ENCODE measurements around the gene DDX54. TPM values are rescaled to one million over a fixed set of nuclear protein-coding genes. Genes with fewer than 3 reads are reported as not detected.

Gene DDX54
- total RNA-seq, 5 donors from 2014 or later (not counting 1 experiment from before 2014, with no cell fraction given) = 86.1 to 100.0 (median 88.0) TPM

GRCh38 chr12:113137861-113138783 is 47.2 kb downstream of the DDX54 start:
- POLR2A ChIA-PET = no interaction called here
- Histone ChIP-seq H3K27ac (ENCODE audit: low read length) (no peak overlapping the region), H3K4me1 (ENCODE audit: control insufficient read depth in 1 of 2, extremely low read depth in 1 of 2, insufficient read depth in 2 of 2, low read length in 2 of 2) (peaks cover 5 to 22% of the 10 kb centered on the region in 2 experiments), H3K4me3 (ENCODE audit: control insufficient read depth in 1 of 2, extremely low read depth in 1 of 2, low read length in 1 of 2) (no peak overlapping the region), H3K27me3 (replicated peaks in 1 of 2; ENCODE audit: control insufficient read depth in 2 of 2, extremely low read depth in 1 of 2, insufficient read depth in 2 of 2, low read length in 1 of 2) (peaks cover 0 to 36% of the 10 kb centered on the region in 2 experiments), H3K9me3 (no peaks in the 10 kb centered on the region), H3K36me3 (ENCODE audit: control insufficient read depth in 2 of 2, extremely low read depth in 1 of 2, insufficient read depth in 1 of 2, low read length in 1 of 2) (no peaks in the 10 kb centered on the region)
- CTCF ChIA-PET = interaction anchor here (0.5 to 1.0 kb wide), 5 partner anchors 13 to 132 kb away, joined by 3 to 5 read pairs (median 4); no protein-coding TSS in a partner anchor
- peaks cover 14 to 19% (median 19%) of the 10 kb centered on the region in 3 donors for H3K4me1 Mint-ChIP-seq
- 88% methylated on average over 7 of the region's 12 CpGs for WGBS (ENCODE audit: insufficient coverage)
- H3K27ac Mint-ChIP-seq = no peak overlapping the region
- peaks cover 0 to 9% of the 10 kb centered on the region in 2 donors for H3K27me3 Mint-ChIP-seq
- H3K9me3 Mint-ChIP-seq = no peaks in the 10 kb centered on the region
- ATAC-seq (replicated peaks in 1 of 4) = no peak
- no peak overlapping the region for H3K4me3 Mint-ChIP-seq
- H3K36me3 Mint-ChIP-seq = no peaks in the 10 kb centered on the region
- no peak for DNase-seq

- Histone ChIP-seq H3K9me3 (no peaks in the 10 kb centered on the region), H3K4me3 (ENCODE audit: control insufficient read depth in 1 of 2, extremely low read depth in 1 of 2, low read length in 1 of 2) (no peak overlapping the region), H3K27me3 (replicated peaks in 1 of 2; ENCODE audit: control insufficient read depth in 2 of 2, extremely low read depth in 1 of 2, insufficient read depth in 2 of 2, low read length in 1 of 2) (peaks cover 0 to 30% of the 10 kb centered on the region in 2 experiments), H3K27ac (ENCODE audit: low read length) (no peak overlapping the region), H3K4me1 (ENCODE audit: control insufficient read depth in 1 of 2, extremely low read depth in 1 of 2, insufficient read depth in 2 of 2, low read length in 2 of 2) (peaks cover 5 to 22% of the 10 kb centered on the region in 2 experiments), H3K36me3 (ENCODE audit: control insufficient read depth in 2 of 2, extremely low read depth in 1 of 2, insufficient read depth in 1 of 2, low read length in 1 of 2) (no peaks in the 10 kb centered on the region)
- Mint-ChIP-seq H3K27me3 (peaks cover 0 to 9% of the 10 kb centered on the region in 2 donors), H3K9me3 (no peaks in the 10 kb centered on the region), H3K4me3 (peak overlapping the region in 1 of 3 donors; percentile 87), H3K36me3 (no peaks in the 10 kb centered on the region), H3K4me1 (peaks cover 14 to 19% (median 19%) of the 10 kb centered on the region in 3 donors), H3K27ac (no peak overlapping the region)
- ATAC-seq (replicated peaks in 1 of 4) (no peak), DNase-seq (no peak)
- ChIA-PET CTCF (interaction anchor here (0.5 to 0.7 kb wide), 3 partner anchors 14 to 133 kb away, joined by 3 to 5 read pairs (median 4); no protein-coding TSS in a partner anchor), POLR2A (no interaction called here)
- 98% methylated on average over 5 of the region's 6 CpGs for WGBS (ENCODE audit: insufficient coverage)
Observed at GRCh38 chr12:113136990-113137511, 48.2 kb downstream of the DDX54 start.

- no peak overlapping the region for H3K27ac Mint-ChIP-seq
- no peaks in the 10 kb centered on the region for H3K9me3 Mint-ChIP-seq
- no peak overlapping the region for H3K27ac ChIP-seq (ENCODE audit: low read length)
- ATAC-seq (replicated peaks in 1 of 4) = peak; percentile 48 to 75 (median 50)
- DNase-seq = peak in 34 of 35 experiments; percentile 28 to 81 (median 62)
- H3K27me3 ChIP-seq (replicated peaks in 1 of 2; ENCODE audit: control insufficient read depth in 2 of 2, extremely low read depth in 1 of 2, insufficient read depth in 2 of 2, low read length in 1 of 2) = peaks cover 0 to 30% of the 10 kb centered on the region in 2 experiments
- H3K4me3 Mint-ChIP-seq = peak overlapping the region; percentile 66 to 87 (median 74)
- no peaks in the 10 kb centered on the region for H3K36me3 ChIP-seq (ENCODE audit: control insufficient read depth in 2 of 2, extremely low read depth in 1 of 2, insufficient read depth in 1 of 2, low read length in 1 of 2)
- WGBS (ENCODE audit: insufficient coverage) = 42% methylated on average over 6 of the region's 21 CpGs
- H3K4me1 ChIP-seq (ENCODE audit: control insufficient read depth in 1 of 2, extremely low read depth in 1 of 2, insufficient read depth in 2 of 2, low read length in 2 of 2) = peaks cover 5 to 22% of the 10 kb centered on the region in 2 experiments
- no peaks in the 10 kb centered on the region for H3K36me3 Mint-ChIP-seq
- peak overlapping the region; percentile 32 to 35 for H3K4me3 ChIP-seq (ENCODE audit: control insufficient read depth in 1 of 2, extremely low read depth in 1 of 2, low read length in 1 of 2)
- ChIA-PET CTCF (interaction anchor here in 1 of 2 donors (2.5 kb wide), 1 partner anchor 16 kb away, joined by 9 read pairs; no protein-coding TSS in a partner anchor), POLR2A (interaction anchor here in 1 of 2 donors (0.5 kb wide), 1 partner anchor 25 kb away, joined by 8 read pairs; no protein-coding TSS in a partner anchor)
- H3K4me1 Mint-ChIP-seq = peaks cover 14 to 19% (median 19%) of the 10 kb centered on the region in 3 donors
- peaks cover 0 to 9% of the 10 kb centered on the region in 2 donors for H3K27me3 Mint-ChIP-seq
- no peaks in the 10 kb centered on the region for H3K9me3 ChIP-seq
Observed at GRCh38 chr12:113136128-113136989, 48.9 kb downstream of the DDX54 start.

- peak within 1 kb of the TSS; percentile 35 to 42 for H3K4me3 ChIP-seq (ENCODE audit: control insufficient read depth in 1 of 2, extremely low read depth in 1 of 2, low read length in 1 of 2)
- no peak within 1 kb of the TSS for H3K27ac ChIP-seq (ENCODE audit: low read length)
- no peaks in the 10 kb centered on the region for H3K36me3 Mint-ChIP-seq
- H3K27ac Mint-ChIP-seq = peak within 1 kb of the TSS in 1 of 2 donors; percentile 46
- peak; percentile 85 to 92 (median 90) for ATAC-seq (replicated peaks in 1 of 4)
- ChIA-PET POLR2A (interaction anchor here in 1 of 2 donors (0.5 to 0.9 kb wide), 2 partner anchors 26 to 36 kb away, joined by 3 to 8 read pairs; no protein-coding TSS in a partner anchor), CTCF (interaction anchor here (0.5 to 2.5 kb wide), 8 partner anchors 9 to 144 kb away, joined by 3 to 9 read pairs (median 4); no protein-coding TSS in a partner anchor)
- peak; percentile 30 to 84 (median 69) for DNase-seq
- H3K4me3 Mint-ChIP-seq = peak within 1 kb of the TSS; percentile 66 to 87 (median 74)
- peaks cover 5 to 22% of the 10 kb centered on the region in 2 experiments for H3K4me1 ChIP-seq (ENCODE audit: control insufficient read depth in 1 of 2, extremely low read depth in 1 of 2, insufficient read depth in 2 of 2, low read length in 2 of 2)
- H3K9me3 ChIP-seq = no peaks in the 10 kb centered on the region
- H3K9me3 Mint-ChIP-seq = no peaks in the 10 kb centered on the region
- 9% methylated on average over 45 of the region's 68 CpGs for WGBS (ENCODE audit: insufficient coverage)
- peaks cover 0 to 9% of the 10 kb centered on the region in 2 donors for H3K27me3 Mint-ChIP-seq
- H3K27me3 ChIP-seq (replicated peaks in 1 of 2; ENCODE audit: control insufficient read depth in 2 of 2, extremely low read depth in 1 of 2, insufficient read depth in 2 of 2, low read length in 1 of 2) = peaks cover 0 to 30% of the 10 kb centered on the region in 2 experiments
- peaks cover 14 to 19% (median 19%) of the 10 kb centered on the region in 3 donors for H3K4me1 Mint-ChIP-seq
- H3K36me3 ChIP-seq (ENCODE audit: control insufficient read depth in 2 of 2, extremely low read depth in 1 of 2, insufficient read depth in 1 of 2, low read length in 1 of 2) = no peaks in the 10 kb centered on the region
Observed at GRCh38 chr12:113135178-113136127, 49.8 kb downstream of the DDX54 start, which contains the start of gene RASAL1. RASAL1 (minus strand) TSS chr12:113135761; CDS start chr12:113135462, 299 bp downstream.

GRCh38 chr12:113134521-113134951 is 50.7 kb downstream of the DDX54 start:
- Mint-ChIP-seq H3K36me3 (no peaks in the 10 kb centered on the region), H3K27ac (no peak overlapping the region), H3K27me3 (peaks cover 0 to 9% of the 10 kb centered on the region in 2 donors), H3K4me1 (peaks cover 14 to 20% (median 19%) of the 10 kb centered on the region in 3 donors), H3K4me3 (peak overlapping the region; percentile 60 to 87 (median 69)), H3K9me3 (no peaks in the 10 kb centered on the region)
- no peak overlapping the region for H3K4me3 ChIP-seq (ENCODE audit: control insufficient read depth in 1 of 2, extremely low read depth in 1 of 2, low read length in 1 of 2)
- H3K9me3 ChIP-seq = no peaks in the 10 kb centered on the region
- CTCF ChIA-PET = interaction anchor here (0.5 to 2.5 kb wide), 3 partner anchors 18 to 89 kb away, joined by 3 to 9 read pairs (median 4); no protein-coding TSS in a partner anchor
- POLR2A ChIA-PET = interaction anchor here in 1 of 2 donors (0.9 kb wide), 1 partner anchor 37 kb away, joined by 3 read pairs; no protein-coding TSS in a partner anchor
- WGBS (ENCODE audit: insufficient coverage) = 74% methylated on average over 4 of the region's 6 CpGs
- DNase-seq (no peak), ATAC-seq (replicated peaks in 1 of 4) (no peak)
- peaks cover 0 to 30% of the 10 kb centered on the region in 2 experiments for H3K27me3 ChIP-seq (replicated peaks in 1 of 2; ENCODE audit: control insufficient read depth in 2 of 2, extremely low read depth in 1 of 2, insufficient read depth in 2 of 2, low read length in 1 of 2)
- no peaks in the 10 kb centered on the region for H3K36me3 ChIP-seq (ENCODE audit: control insufficient read depth in 2 of 2, extremely low read depth in 1 of 2, insufficient read depth in 1 of 2, low read length in 1 of 2)
- H3K27ac ChIP-seq (ENCODE audit: low read length) = no peak overlapping the region
- peaks cover 5 to 22% of the 10 kb centered on the region in 2 experiments for H3K4me1 ChIP-seq (ENCODE audit: control insufficient read depth in 1 of 2, extremely low read depth in 1 of 2, insufficient read depth in 2 of 2, low read length in 2 of 2)
